Epithelial cell of esophagus (primary cell): Measurements from ENCODE around the gene MR1.

ENCODE experiments used
- DNase-seq: peaks from one replicate; pipeline ENCODE4 v3.0.0; 2010; ENCODE audit warnings: low read depth
- H3K4me3 ChIP-seq: 2 replicates; pipeline ENCODE4 v1.5.1; 2011; ENCODE audit warnings: mild to moderate bottlenecking, low read length, control low read depth
- CTCF ChIP-seq: IDR thresholded peaks from 2 replicates; pipeline ENCODE4 v1.5.1; 2011; ENCODE audit warnings: low read depth, mild to moderate bottlenecking, low read length, control low read depth, inconsistent platforms; ENCODE audit not compliant: insufficient read depth; ENCODE audit errors: missing control alignments

Gene MR1

GRCh38 chr1:181103399-181103798 is 69.6 kb downstream of the MR1 start:
- no peak for DNase-seq
- no peak for TF ChIP-seq CTCF
- H3K4me3 ChIP-seq = no peak overlapping the region

GRCh38 chr1:181104042-181104789 is 70.4 kb downstream of the MR1 start:
- no peak for TF ChIP-seq CTCF
- DNase-seq = peak; percentile 30
- H3K4me3 ChIP-seq = peak overlapping the region; percentile 64

DNA sequence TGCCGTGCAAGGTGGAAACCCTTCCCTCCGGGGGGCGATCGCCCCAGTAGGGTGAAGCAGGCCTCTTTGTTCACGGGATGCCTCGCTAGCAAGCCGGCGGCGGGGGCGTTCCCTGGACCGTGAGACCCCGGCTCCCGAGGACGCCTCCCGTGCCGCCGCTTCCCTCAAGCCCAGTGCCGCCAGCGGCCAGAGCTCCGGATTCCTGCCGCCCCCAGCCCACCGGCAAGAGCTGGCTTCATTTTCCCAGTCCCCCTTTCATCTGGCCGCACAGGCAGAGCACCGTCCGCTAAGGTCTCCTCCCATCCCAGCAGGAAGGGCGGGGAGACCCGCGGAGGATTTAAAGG is 71.0 kb downstream of the MR1 start:
- peak overlapping the region; percentile 64 for H3K4me3 ChIP-seq
- no peak for DNase-seq
- peak; percentile 21 for TF ChIP-seq CTCF

GRCh38 chr1:181105134-181106021 is 71.6 kb downstream of the MR1 start:
- DNase-seq = peak; percentile 91
- TF ChIP-seq CTCF = no peak

GRCh38 chr1:181106022-181106312 is 72.2 kb downstream of the MR1 start:
- no peak overlapping the region for H3K4me3 ChIP-seq
- no peak for TF ChIP-seq CTCF
- DNase-seq = no peak

More at GRCh38 chr1:181105134-181106021, 71.6 kb downstream of the MR1 start:
- peak overlapping the region; percentile 64 for H3K4me3 ChIP-seq

DNA sequence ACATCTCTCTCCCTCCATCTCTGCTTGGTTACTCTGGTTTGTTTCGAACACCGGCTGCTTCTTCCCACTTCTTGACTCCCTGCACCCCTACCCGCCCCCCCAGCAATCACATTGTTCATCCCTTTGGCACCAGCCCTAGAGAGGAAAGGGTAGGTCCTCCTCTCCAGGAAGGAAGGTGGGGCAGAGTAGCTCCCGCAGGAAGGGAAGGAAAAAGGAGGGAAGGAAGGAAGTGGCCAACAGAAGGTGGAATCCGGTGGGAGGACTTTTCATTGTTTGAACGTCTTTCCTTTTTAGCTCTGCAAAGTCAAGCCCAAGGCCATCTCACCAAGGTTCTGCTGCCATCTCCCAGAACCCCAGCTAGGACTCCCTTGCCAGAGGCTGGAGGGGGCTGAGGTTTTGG is 72.7 kb downstream of the MR1 start:
- H3K4me3 ChIP-seq = no peak overlapping the region
- TF ChIP-seq CTCF = no peak
- DNase-seq = no peak

GRCh38 chr1:181107711-181108110 is 73.9 kb downstream of the MR1 start:
- no peak overlapping the region for H3K4me3 ChIP-seq
- DNase-seq = no peak
- no peak for TF ChIP-seq CTCF
